GM03348 (cell line): Measurements from ENCODE around the gene ZC3HAV1.

ENCODE experiments used
- DNase-seq: peaks from one replicate; pipeline ENCODE4 v3.0.0; 2012; ENCODE audit warnings: low spot score

The ZC3HAV1 gene

DNA sequence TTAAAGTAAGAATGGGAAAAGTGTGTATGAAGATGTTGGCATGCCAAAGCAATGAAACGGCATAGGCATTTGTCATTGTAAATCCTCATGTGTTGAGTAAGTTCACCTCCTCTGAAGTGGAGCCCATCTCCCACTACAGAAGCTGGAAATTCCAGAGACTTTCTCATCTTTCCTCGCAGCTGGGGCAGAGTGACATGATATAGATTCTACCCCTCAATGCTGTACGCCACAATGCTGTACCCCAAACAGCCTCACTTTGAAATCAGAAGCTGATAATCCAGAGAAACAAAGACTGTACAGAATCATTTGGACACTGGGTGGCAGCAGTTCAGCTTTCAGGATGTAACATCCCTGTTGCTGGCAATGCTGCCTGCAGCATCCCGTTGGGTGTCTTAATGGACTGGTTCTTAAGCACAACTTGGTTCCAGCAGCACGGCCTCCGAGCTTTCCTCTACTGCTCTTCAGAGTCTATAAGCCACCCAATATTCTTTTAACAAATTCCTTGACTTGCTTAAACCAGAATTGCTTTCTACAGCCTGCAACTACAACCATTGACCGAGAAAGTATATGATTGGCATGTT, 92.5 kb downstream of the ZC3HAV1 start:
- peak; percentile 88 for DNase-seq

DNA sequence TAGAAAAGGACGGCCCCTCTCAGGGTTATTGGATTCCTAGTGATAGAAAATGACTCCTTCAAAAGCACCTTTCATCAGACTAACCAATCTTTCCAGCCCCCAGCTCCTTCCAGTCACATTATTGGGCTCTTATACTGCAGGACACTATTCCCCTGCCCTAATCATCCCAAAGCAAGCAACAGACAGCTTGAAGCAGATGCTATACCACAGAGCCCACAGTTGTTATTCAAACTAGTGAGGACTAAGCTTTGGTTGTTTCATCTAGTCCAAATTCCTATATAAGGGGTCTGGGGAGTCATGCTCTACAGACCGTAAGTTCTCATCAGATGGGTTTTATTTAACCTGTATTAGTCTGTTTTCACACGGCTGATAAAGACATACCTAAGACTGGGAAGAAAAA, 98.1 kb downstream of the ZC3HAV1 start:
- no peak for DNase-seq

DNA sequence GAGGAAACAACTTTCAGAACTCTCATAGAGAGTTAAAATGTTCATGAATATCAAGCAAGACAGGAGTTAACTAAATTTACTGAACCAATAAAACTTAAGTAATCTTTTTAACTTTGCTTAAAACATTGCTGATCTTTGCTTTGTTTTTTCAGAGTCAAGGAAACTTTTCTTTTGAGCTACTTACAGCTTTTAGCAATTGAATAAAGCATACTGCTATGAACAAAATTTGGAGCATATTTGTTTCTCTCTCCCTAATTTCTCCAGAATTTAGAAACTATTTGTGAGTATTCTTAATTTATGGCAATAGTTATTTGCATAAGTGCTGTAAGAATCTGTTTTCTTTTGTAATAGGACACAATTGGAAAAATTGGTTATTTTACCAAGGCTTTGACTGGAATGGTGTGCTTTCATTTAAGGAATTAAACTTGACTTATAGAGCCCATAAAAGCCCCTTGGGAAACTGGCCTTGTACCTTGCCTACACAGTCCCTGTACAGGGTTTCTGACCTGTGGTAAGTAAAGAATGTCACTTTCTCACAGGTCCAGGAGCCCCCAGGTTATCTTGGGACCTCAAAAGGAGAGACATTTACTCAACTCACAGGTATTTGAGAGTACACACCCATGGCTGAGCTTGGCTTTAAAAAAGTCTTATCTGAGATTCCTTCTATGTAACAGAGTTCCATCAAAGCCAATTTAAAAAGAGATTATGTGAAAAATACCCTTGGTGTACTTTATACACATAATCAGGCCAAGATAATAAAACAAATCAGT, 105.0 kb downstream of the ZC3HAV1 start:
- DNase-seq = no peak

DNA sequence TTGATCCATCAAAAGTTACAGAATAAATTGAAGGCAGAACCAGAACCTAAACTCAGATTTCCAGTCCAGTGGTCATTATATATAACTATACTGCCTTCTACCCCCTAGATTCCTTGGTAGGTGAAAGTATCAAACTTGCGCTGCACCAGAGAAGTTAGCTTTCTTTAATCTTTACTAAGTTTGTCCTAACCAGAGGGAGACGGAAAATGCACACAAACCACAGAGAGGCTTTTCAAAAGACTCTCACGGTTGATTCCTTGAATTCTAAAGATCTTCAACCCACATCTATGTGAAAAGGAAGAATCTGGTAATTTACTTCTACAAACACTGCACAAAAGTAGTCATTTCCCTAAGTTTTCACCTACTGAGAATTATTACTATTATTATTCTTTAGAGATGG, 110.1 kb downstream of the ZC3HAV1 start:
- no peak for DNase-seq
